Endothelial cell (in vitro differentiated cells): ENCODE data around the gene SCAF11. TPM values are rescaled to one million over a fixed set of nuclear protein-coding genes. Genes with fewer than 3 reads are reported as not detected.
"Not testable (repeated sequence)": the region's sequence is repeated elsewhere in the genome, so short reads cannot be mapped to it uniquely, and the experiment has no call there.

ENCODE experiments used
- DNase-seq: peaks from one replicate; pipeline ENCODE4 v3.0.0; 2021; ENCODE audit warnings: low spot score
- H3K27ac Mint-ChIP-seq: one replicate; pipeline ENCODE4 v1.8.0; 2021; ENCODE audit warnings: mixed read lengths, inconsistent platforms; ENCODE audit not compliant: unreplicated experiment
- H3K27me3 Mint-ChIP-seq: one replicate; pipeline ENCODE4 v1.8.0; 2021; ENCODE audit warnings: mild to moderate bottlenecking, moderate library complexity, mixed read lengths, inconsistent platforms; ENCODE audit not compliant: unreplicated experiment
- H3K36me3 Mint-ChIP-seq: one replicate; pipeline ENCODE4 v1.8.0; 2021; ENCODE audit warnings: mild to moderate bottlenecking, low read depth, mixed read lengths, inconsistent platforms; ENCODE audit not compliant: unreplicated experiment
- H3K4me1 Mint-ChIP-seq: one replicate; pipeline ENCODE4 v1.8.0; 2021; ENCODE audit warnings: mild to moderate bottlenecking, mixed read lengths, inconsistent platforms; ENCODE audit not compliant: unreplicated experiment
- H3K4me3 Mint-ChIP-seq: one replicate; pipeline ENCODE4 v1.8.0; 2021; ENCODE audit warnings: mild to moderate bottlenecking, mixed read lengths, inconsistent platforms; ENCODE audit not compliant: unreplicated experiment
- H3K9me3 Mint-ChIP-seq: one replicate; pipeline ENCODE4 v1.8.0; 2021; ENCODE audit warnings: mixed read lengths, inconsistent platforms; ENCODE audit not compliant: unreplicated experiment
- CTCF ChIP-seq: fragments of 200-600 bp; sonication (generic); IDR thresholded peaks from one replicate; pipeline ENCODE4 v1.5.0; 2021; ENCODE audit warnings: antibody characterized with exemption; ENCODE audit not compliant: unreplicated experiment
- long read RNA-seq: library from polyadenylated mRNA; unstranded; transcript quantifications from one replicate; pipeline ENCODE4 v2.0.0, GENCODE V29; 2020; ENCODE audit not compliant: unreplicated experiment
- total RNA-seq: library from RNA; stranded (reverse); fragmentation: NEBNext Ultra II Directional; extraction: Animal tissue kit (Norgen Biotek cat#: 25700); gene quantifications from one replicate; pipeline ENCODE4 v1.2.1, GENCODE V29; 2021; ENCODE audit not compliant: unreplicated experiment

The SCAF11 gene
- 103 TPM for total RNA-seq
- long read RNA-seq, partial matches to known transcripts, result 22 of 26 reads
- long read RNA-seq, other reads (novel, unspliced or antisense), result 1 of 26 reads

- Mint-ChIP-seq H3K4me3 (peak within 1 kb of the TSS; percentile 98), H3K4me1 (peaks cover 32% of the 10 kb centered on the region), H3K27me3 (peaks cover 9% of the 10 kb centered on the region), H3K9me3 (no peaks in the 10 kb centered on the region), H3K27ac (peak within 1 kb of the TSS; percentile 96), H3K36me3 (peaks cover 12% of the 10 kb centered on the region)
- peak; percentile 91 for TF ChIP-seq CTCF
- DNase-seq, result peak; percentile 100
Observed at GRCh38 chr12:45990468-45991283, at the start of gene SCAF11. Gene SCAF11 (minus strand): TSS chr12:45990574. CDS start chr12:45964167, 26,407 bp downstream.

GRCh38 chr12:46037066-46037465, 46.7 kb upstream of the SCAF11 start:
- not testable (repeated sequence) for H3K4me3 Mint-ChIP-seq, H3K27ac Mint-ChIP-seq, H3K4me1 Mint-ChIP-seq, H3K27me3 Mint-ChIP-seq, DNase-seq, H3K36me3 Mint-ChIP-seq, H3K9me3 Mint-ChIP-seq

- Mint-ChIP-seq H3K9me3 (peaks cover 29% of the 10 kb centered on the region), H3K27me3 (peaks cover 5% of the 10 kb centered on the region), H3K4me3 (no peak overlapping the region), H3K36me3 (peaks cover 10% of the 10 kb centered on the region), H3K27ac (no peak overlapping the region), H3K4me1 (no peaks in the 10 kb centered on the region)
- no peak for DNase-seq
- TF ChIP-seq CTCF, result no peak
Observed at GRCh38 chr12:46027172-46027571, 36.8 kb upstream of the SCAF11 start.

- H3K27ac Mint-ChIP-seq, result no peak overlapping the region
- no peak overlapping the region for H3K4me3 Mint-ChIP-seq
- peaks cover 9% of the 10 kb centered on the region for H3K27me3 Mint-ChIP-seq
- DNase-seq, result no peak
- peaks cover 10% of the 10 kb centered on the region for H3K36me3 Mint-ChIP-seq
- H3K4me1 Mint-ChIP-seq, result no peaks in the 10 kb centered on the region
- H3K9me3 Mint-ChIP-seq, result peaks cover 26% of the 10 kb centered on the region
- no peak for TF ChIP-seq CTCF
Observed at GRCh38 chr12:46024099-46024498, 33.7 kb upstream of the SCAF11 start.

- Mint-ChIP-seq H3K27ac (no peak overlapping the region), H3K36me3 (peaks cover 4% of the 10 kb centered on the region)
Observed at GRCh38 chr12:46020768-46021167, 30.4 kb upstream of the SCAF11 start.

GRCh38 chr12:46018712-46019111, 28.3 kb upstream of the SCAF11 start:
- H3K9me3 Mint-ChIP-seq, H3K4me1 Mint-ChIP-seq, H3K27ac Mint-ChIP-seq, H3K27me3 Mint-ChIP-seq, DNase-seq, H3K36me3 Mint-ChIP-seq, H3K4me3 Mint-ChIP-seq: not testable (repeated sequence)

More at GRCh38 chr12:46020768-46021167, 30.4 kb upstream of the SCAF11 start:
- no peak for DNase-seq
- Mint-ChIP-seq H3K4me3 (no peak overlapping the region), H3K27me3 (peaks cover 8% of the 10 kb centered on the region), H3K4me1 (no peaks in the 10 kb centered on the region), H3K9me3 (peaks cover 7% of the 10 kb centered on the region)
- no peak for TF ChIP-seq CTCF

GRCh38 chr12:46017866-46018375, 27.5 kb upstream of the SCAF11 start:
- H3K27me3 Mint-ChIP-seq, H3K4me3 Mint-ChIP-seq, H3K27ac Mint-ChIP-seq, H3K9me3 Mint-ChIP-seq, H3K36me3 Mint-ChIP-seq, DNase-seq, H3K4me1 Mint-ChIP-seq: not testable (repeated sequence)
